ENCODE results near the gene RORC.
"Not testable (repeated sequence)": the region's sequence is repeated elsewhere in the genome, so short reads cannot be mapped to it uniquely, and the experiment has no call there.

RORC gene

GRCh38 chr1:151831605-151832004 lies at the start of gene RORC:
TSS of gene RORC (minus strand) at chr1:151831802. CDS start at chr1:151831764, 38 bp downstream.
- DNase-seq = no peak

GRCh38 chr1:151875419-151876097 lies 44.0 kb upstream of the RORC start:
- DNase-seq = no peak

- DNase-seq = not testable (repeated sequence)
Measured at GRCh38 chr1:151872776-151873175, 41.2 kb upstream of the RORC start.

GRCh38 chr1:151871284-151872030 lies 39.9 kb upstream of the RORC start:
- DNase-seq = no peak

GRCh38 chr1:151868486-151868885 lies 36.9 kb upstream of the RORC start:
- no peak for DNase-seq

GRCh38 chr1:151867765-151868411 lies 36.3 kb upstream of the RORC start:
- no peak for DNase-seq

GRCh38 chr1:151867321-151867720 lies 35.7 kb upstream of the RORC start:
- no peak for DNase-seq

GRCh38 chr1:151864411-151864810 lies 32.8 kb upstream of the RORC start:
- DNase-seq = no peak

GRCh38 chr1:151862604-151863003 lies 31.0 kb upstream of the RORC start:
- no peak for DNase-seq

GRCh38 chr1:151860504-151861187 lies 29.0 kb upstream of the RORC start:
- no peak for DNase-seq

GRCh38 chr1:151859891-151860293 lies 28.3 kb upstream of the RORC start:
- no peak for DNase-seq

- DNase-seq = no peak
Measured at GRCh38 chr1:151858886-151859665, 27.5 kb upstream of the RORC start.

- DNase-seq = no peak
Measured at GRCh38 chr1:151858030-151858746, 26.6 kb upstream of the RORC start.

- DNase-seq = no peak
Measured at GRCh38 chr1:151855933-151856332, 24.3 kb upstream of the RORC start.

- DNase-seq = not testable (repeated sequence)
Measured at GRCh38 chr1:151855516-151855915, 23.9 kb upstream of the RORC start.

- DNase-seq = peak; percentile 29
Measured at GRCh38 chr1:151854658-151855057, 23.1 kb upstream of the RORC start.

- peak; percentile 47 for DNase-seq
Measured at GRCh38 chr1:151853411-151853943, 21.9 kb upstream of the RORC start, which contains the start of gene THEM5. TSS of gene THEM5 (minus strand) at chr1:151853712. CDS start at chr1:151853565, 147 bp downstream.

GRCh38 chr1:151852733-151853132 lies 21.1 kb upstream of the RORC start:
- DNase-seq = no peak

GRCh38 chr1:151851886-151852285 lies 20.3 kb upstream of the RORC start:
- DNase-seq = no peak

- DNase-seq = no peak
Measured at GRCh38 chr1:151849871-151850270, 18.3 kb upstream of the RORC start.

- no peak for DNase-seq
Measured at GRCh38 chr1:151849126-151849525, 17.5 kb upstream of the RORC start.
